Cerebellar cortex (tissue), 1 donor: ENCODE measurements around the gene P3H4.
A peak's percentile ranks its signal among the peaks of the same experiment; 100 is the strongest.
"Not testable (repeated sequence)": the region's sequence is repeated elsewhere in the genome, so short reads cannot be mapped to it uniquely, and the experiment has no call there.

Experiments
- DNase-seq: peaks from one replicate; pipeline ENCODE4 v3.0.0-alpha.2; 2015; ENCODE audit warnings: low spot score

P3H4 gene, protein sequence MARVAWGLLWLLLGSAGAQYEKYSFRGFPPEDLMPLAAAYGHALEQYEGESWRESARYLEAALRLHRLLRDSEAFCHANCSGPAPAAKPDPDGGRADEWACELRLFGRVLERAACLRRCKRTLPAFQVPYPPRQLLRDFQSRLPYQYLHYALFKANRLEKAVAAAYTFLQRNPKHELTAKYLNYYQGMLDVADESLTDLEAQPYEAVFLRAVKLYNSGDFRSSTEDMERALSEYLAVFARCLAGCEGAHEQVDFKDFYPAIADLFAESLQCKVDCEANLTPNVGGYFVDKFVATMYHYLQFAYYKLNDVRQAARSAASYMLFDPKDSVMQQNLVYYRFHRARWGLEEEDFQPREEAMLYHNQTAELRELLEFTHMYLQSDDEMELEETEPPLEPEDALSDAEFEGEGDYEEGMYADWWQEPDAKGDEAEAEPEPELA

DNA sequence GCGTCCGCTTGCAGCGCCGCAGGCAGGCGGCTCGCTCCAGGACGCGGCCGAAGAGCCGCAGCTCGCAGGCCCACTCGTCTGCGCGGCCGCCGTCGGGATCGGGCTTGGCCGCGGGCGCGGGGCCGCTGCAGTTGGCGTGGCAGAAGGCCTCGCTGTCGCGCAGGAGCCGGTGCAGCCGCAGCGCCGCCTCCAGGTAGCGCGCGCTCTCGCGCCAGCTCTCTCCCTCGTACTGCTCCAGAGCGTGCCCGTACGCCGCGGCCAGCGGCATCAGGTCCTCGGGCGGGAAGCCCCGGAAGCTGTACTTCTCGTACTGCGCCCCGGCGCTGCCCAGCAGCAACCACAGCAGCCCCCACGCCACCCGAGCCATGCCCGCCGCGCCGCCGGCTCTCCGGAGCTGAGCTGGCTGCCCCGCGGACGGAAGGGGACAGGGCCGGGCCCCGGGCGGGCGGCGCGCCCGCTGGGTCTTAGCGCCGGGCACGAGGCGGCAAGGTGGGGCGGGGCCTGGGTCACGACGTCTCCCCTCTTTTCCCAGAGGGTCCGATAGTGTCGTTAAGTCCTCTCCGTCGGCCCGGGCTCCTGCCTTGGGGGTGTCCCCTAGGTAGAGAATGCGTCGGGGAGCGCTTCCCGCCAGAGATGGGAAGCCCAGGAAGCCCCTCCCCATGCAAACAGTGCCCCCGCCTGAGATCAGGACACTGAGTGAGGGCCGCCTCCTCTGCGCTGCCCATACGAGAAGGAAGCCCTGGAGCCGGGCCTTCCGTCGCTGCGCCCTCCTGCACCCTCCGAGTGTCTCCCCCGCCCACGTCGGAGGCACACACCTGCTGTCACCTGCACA, at the start of gene P3H4:
Gene P3H4 (minus strand): TSS at position 401 of the 832 bp plus-strand sequence. CDS start 34 bp downstream, at position 367.
- peak; percentile 76 for DNase-seq

DNA sequence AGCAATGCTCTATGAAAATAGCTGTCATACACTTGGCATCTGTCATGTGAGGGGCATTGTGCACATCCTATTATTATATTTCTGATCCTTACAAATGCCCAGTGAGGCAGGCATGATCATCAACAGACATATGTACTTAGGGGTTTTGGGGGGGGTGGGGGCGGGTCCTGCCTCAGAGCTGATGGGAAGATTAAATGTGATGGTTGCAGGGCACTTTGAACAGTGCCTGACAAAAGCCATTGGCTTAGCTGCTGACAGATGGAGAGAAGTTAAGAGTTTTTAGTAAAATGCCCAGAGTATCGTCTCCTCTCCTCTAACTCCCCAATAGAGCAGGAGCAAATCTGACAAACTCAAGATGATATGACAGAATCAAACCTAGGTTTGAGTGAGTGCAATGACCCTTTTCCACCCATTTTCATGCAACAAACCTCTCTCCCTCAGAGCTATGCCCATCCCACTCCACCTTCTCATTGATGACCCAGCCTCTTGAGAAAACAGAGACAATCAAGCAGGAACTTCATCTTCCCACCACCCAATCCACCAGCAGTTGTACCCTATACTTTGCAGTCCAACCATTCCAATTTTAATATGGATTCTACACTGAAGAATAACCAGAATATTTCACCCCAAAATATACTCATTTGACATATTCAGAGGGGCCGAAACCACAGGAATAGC, 48.6 kb upstream of the P3H4 start:
- no peak for DNase-seq

DNA sequence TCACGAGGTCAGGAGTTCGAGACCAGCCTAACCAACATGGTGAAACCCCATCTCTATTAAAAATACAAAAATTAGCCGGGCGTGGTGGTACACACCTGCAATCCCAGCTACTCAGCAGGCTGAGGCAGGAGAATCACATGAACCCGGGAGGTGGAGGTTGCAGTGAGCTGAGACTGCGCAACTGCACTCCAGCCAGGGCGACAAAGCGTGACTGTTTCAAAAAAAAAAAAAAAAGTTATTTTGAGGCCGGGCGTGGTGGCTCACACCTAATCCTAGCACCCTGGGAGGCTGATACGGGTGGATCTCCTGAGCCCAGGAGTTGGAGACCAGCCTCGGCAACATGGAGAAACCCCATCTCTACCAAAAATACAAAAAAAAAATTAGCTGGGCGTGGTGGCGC, 39.6 kb upstream of the P3H4 start:
- DNase-seq, result not testable (repeated sequence)

DNA sequence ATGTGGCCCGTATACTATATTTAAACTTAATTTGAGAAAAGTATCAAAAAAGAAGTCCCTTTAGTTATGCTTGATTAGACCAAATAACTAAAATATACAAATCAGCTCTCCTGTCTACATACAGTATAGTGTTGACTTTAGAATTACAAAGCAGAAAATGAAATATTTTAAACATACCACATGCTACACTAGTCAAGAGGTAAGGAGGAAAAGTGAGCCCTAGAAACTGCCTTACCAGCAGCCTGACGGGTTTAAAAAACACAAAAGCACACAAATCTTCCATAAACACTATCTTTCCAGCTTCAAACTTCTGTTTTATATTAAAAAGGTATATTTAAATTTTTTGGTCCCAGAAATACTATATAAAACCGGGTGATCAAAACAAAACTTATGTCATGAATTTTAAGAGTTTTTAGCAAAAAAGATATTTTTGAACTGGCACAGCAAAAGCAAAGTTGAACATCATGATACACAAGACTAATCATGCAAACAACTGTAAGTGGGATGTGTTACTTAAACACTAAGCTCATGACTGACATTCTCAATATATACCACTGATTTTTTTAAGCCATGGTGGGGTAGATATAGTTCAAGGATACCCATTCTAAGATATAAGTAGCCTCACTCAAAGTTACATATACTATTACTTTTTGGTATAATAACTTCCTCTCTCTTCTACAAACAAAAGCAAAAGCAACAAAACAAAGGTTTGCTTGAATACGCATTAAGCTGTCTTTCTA, 37.7 kb upstream of the P3H4 start:
- no peak for DNase-seq

DNA sequence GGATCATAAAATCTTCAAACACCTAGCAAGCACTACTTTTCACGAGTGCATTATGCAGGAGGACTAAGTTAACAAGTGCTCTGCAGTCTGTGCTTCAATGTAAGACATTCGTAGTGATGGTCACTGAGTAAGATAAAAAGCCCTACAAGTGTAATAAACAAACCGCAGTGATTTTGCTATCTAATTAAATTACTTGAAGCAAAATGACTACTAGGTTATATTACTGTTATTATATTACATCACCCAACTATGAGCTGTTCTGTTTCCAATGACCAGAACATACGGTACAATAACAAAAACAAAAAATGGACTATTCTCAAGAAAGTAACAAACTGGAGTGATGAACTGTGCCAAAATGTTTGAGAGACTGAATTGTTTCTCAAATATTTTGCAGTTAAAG, 37.0 kb upstream of the P3H4 start:
- no peak for DNase-seq

DNA sequence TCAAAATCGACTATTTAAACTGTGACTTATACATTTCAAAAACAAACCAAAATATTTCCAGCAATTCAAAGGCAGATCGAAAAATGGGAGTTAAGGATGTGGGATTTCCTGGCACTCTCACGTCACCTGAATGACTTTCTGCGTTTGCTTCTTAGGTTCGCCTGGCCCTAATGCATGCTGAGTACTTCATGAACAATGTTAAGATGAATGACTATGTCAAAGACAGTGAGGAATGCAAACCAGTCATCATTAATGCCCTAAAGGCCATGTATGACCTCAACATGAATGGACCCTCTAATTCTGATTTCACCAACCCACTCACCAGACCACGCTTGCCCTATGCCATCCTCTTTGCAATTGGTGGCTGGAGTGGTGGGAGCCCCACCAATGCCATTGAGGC, 33.2 kb upstream of the P3H4 start:
- DNase-seq, result no peak

DNA sequence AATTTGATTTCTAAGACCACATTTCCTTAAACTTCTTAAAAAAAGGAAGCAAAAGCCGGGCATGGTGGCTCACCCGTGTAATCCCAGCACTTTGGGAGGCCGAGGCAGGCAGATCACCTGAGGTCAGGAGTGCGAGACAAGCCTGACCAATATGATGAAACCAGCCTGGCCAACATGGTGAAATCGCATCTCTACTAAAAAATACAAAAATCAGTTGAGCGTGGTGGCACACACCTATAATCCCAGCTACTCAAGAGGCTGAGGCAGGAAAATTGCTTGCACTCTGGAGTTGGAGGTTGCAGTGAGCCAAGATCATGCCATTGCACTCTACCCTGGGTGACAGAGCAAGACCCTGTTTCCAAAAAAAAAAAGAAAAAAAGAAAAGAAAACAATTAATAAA, 29.0 kb upstream of the P3H4 start:
- not testable (repeated sequence) for DNase-seq

DNA sequence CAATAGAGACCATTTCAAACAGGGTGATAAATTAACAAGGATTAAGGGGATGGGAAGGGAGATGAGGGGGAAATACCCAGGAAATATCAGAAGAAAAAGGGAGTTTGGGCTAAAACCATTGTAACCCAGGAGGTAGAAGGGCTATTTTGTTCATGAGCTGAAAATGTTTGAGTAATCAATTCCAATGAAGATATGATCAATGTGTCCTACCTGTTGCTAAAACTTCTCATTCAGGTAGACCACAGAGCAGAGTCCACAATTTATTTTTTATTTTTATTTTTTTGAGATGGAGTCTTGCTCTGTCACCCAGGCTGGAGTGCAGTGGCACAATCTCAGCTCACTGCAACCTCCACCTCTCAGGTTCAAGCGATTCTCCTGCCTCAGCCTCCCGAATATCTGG, 27.7 kb upstream of the P3H4 start:
- not testable (repeated sequence) for DNase-seq

DNA sequence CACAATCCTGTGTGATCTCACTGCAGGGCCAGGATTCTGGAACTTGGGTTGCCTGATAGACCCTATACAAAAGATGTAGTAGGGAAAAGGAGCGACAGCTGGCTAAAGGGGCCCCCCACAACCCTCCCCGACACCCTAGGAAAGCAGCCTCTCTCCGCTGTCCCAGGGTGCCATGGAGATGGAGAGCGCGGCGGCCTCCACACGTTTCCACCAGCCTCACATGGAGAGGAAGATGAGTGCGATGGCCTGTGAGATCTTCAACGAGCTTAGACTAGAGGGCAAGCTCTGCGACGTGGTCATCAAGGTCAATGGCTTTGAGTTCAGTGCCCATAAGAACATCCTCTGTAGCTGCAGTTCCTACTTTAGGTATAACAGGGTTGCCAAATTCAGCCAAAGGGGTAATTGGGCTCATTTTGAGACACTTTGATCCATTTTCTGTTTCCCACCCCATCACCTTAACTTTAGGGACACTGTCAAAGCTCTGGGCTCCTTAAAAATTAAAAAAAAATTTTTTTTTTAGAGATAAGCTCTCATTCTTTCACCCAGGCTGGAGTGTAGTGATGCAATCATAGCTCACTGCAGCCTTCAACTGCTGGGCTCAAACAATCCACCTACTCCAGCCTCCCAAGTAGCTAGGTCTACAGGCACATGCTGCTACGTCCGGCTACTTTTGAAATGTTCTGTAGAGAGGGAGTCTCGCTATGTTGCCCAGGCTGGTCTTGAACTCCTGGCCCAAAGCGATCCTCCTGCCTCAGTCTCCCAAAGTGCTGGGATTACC, 26.2 kb upstream of the P3H4 start, which contains the start of gene KLHL10:
Gene KLHL10 (plus strand): TSS at position 65 of the 778 bp plus-strand sequence. CDS start 108 bp downstream, at position 173.
- no peak for DNase-seq

DNA sequence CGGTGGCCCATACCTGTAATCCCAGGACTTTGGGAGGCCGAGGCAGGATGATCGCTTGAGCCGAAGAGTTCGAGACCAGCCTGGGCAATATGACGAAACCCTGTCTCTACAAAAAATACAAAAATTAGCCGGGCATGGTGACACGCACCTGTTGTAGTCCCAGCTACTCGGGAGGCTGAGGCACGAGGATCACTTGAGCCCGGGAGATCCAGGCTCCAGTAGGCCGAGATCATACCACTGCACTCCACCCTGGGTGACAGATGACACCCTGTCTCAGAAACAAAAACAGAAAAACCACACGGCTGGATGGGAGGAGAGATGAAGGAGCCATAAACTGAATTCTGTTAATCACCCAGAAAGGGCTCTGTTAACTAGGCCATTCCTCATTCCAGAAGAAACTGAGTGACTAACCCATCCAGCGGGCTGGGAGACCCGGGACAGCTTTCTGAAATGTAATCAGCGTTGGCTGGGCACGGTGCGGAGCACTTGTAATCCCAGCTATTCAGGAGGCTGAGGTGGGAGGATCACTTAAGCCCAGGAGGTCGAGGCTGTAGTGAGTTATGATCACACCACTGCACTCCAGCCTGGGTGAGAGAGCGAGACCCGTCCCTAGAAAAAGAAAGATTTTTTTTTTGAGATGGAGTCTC, 24.9 kb upstream of the P3H4 start:
- no peak for DNase-seq

DNA sequence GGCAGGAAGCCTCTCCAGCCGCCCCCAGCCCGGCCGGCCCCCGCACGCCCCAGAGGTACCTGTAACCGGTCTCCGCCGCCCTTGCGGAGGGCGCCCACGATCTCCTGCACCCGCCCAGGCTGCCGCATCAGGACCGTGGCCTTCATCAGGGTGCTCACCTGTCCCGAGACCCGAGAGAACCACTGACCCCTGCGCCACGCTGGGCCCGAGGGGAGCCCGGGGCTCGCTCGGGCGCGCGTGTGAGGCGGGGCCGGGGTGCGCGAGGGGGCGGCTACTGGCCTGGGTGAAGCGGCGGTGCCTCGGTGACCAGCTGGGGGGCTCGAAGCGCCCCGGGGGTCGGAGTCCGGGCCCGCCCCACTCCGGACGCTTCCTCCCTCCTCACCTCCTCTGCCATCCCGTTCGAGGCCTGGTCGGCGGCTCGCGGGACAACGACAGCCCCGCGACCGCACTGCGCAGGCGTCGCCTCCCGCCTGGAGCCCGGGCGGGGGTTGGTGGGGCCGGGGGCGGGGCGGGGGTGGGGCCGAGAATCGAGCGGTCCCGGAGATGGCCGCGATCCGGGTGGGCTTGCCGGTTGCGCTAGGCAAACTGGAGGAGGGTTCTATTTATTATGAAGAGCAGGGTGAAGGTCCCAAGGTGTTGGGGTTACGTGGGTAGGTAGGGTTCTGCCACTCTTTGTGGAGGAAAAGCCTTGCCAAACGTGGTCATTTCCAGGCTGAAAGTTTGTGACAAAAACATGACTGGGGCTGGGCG, 24.2 kb upstream of the P3H4 start, which contains the start of gene NT5C3B:
Gene NT5C3B (minus strand): TSS at position 433 of the 750 bp plus-strand sequence. CDS start 39 bp downstream, at position 394.
- peak; percentile 43 for DNase-seq

DNA sequence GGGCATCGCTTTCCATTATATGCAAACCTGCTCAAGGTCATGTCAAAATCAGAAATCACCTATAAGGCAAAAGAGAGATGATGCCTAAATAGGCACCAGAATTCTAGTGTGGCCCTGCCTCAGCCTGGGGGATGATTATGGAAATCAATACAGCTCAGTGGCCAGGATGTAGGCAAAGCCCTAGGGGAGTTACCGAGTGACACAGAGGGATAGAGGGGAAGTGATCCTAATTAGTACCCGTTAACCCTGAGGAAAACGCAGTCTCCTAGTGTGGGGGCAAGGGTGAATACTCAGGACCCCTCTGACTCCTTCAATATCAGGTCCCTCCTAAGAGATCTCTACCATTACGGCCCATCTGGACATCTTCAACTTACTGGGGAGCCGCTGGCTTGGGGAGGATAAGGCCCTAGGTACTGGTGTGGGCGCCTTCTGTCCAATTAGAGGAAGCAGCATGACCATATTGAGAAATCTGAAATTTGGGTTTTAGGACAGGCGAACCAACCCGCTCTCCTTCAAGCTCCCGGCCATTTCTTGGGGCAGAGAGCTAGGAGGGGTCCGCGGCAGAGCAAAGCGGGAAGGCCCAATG, 23.6 kb upstream of the P3H4 start:
- DNase-seq, result peak; percentile 39

DNA sequence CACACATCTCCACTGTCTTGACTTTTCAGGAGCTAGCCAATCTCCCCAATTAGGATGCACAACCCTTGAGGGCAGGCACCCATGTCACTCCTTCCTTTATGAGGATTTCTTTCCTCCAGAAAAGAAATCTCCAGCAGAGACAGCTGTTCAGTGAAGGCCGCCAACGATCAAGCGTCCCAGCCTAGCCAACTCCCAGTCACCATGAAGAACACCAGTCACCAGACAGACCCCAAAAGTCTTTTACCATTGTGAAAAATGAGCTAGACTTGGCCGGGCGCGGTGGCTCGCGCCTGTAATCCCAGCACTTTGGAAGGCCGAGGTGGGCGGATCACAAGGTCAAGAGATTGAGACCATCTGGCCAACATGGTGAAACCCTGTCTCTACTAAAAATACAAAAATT, 18.2 kb upstream of the P3H4 start:
- DNase-seq, result not testable (repeated sequence)

DNA sequence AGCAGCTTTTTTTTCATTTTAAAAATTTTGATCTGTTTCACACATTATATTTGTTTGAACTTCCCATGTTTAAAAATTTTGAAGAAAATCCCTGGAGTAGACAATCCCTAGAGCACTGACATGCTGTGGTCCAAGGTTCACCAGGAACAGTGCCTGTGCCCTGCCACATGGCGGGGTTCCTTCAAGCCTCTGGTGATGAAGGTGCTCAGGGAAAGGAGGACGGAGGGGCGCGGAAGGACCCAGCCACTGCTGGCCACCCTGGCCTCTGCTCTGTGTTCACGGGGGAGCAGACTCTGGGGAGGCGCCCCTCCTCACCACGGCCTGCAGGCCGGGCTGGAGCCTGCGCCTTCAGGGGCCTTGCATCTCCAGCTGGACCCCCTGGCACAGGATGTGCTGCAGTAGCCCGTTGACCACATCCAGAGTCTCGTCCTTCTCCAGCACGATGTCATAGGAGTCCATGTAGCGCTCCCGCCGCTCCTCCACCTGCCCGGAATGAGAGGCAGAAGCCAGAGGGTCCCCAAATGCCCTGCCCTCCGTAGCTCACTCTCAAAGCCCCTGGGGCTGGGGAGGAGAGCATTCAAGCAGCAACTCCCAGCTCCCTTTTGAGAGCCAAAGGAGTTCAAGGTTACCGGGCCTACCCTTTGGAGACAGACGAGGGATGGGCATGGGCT, 13.6 kb upstream of the P3H4 start:
- no peak for DNase-seq

DNA sequence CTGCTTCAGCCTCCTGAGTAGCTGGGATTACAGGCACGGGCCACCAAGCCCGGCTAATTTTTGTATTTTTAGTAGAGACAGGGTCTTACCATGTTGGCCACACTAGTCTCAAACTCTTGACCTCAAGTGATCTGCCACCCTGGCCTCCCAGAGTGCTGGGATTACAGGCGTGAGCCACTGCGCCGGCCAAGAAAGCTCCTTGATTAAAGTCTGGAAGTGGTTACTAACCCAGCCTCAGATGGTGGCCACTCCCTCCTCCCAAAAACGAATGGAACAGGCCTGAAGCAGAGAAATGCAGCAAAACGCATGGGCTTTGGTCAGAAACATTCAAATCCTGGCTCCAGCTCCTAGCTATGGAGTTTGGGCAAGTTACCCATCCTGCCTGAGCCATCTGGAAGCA, 12.3 kb upstream of the P3H4 start:
- no peak for DNase-seq

DNA sequence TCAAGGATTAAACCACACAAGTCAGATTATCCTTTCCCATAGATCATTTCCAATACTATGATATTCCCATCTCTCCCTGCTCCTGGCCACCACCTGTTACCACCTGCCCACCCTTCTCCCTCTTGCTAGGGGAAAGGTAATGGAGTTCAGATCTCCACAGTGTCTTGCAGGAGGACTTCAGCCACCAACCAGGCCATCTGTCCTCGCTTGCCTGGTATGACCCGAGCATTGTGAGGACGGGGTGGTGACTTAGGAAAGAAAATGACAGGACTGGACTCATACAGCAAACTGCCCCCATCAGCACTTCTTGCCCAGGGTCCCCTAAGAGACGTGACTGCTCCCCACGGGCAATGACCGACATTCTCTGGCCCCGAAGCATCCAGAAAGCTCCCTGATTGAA, 11.8 kb upstream of the P3H4 start:
- no peak for DNase-seq

DNA sequence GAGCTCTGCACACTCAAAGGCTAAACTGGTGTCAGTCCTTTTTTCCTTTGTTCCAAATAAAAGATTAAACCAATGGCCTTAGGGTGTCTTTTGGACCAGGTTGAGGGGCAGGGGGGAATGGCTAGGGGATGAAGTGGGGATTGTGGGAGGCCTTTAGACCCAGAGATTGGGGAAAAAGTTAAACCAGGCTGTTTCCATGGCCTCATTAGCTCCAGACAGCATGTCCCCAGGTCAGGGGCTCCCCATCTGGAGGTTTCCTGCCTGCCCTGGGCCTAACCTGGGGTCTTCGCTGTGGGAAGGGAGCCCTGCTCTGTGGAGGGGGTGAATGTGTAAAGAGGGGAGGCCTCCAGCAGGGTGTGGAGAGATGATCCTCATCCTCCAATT, 11.4 kb upstream of the P3H4 start:
- no peak for DNase-seq
